Activated CD4-positive, alpha-beta T cell treated with anti-CD3 and anti-CD28 coated beads, Interleukin-2, Interleukin-6, amounts not matched to agents 100 ng/mL and 50 ng/mL, durations not matched to agents 16 hours and 8 hours (primary cell): Measurements from ENCODE around the gene RGS11.
"Not testable (repeated sequence)": the region's sequence is repeated elsewhere in the genome, so short reads cannot be mapped to it uniquely, and the experiment has no call there.

ENCODE experiments used
- DNase-seq: peaks from one replicate; pipeline ENCODE4 v3.0.0-alpha.2; 2020

RGS11 gene

DNA sequence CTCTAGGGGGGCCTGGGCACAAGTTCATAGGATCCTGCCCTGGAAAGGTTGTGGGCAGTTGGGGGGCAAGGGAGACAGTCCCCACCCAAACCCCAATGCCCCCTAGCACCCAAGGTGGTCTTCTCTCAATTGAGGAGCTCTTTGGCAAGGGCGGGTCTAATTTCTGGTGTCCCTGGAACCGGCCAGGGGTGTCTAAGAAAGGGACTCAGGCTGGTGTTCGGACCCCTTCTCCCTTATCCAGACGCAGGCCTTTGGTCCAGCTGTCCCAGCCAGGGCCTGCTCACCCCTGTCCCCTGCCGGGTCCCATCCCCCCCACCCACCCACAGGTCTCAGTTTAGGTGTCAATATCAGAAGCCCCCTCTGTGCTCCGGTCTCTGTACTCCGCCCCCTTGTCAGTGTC is 3.8 kb upstream of the RGS11 start:
- no peak for DNase-seq

DNA sequence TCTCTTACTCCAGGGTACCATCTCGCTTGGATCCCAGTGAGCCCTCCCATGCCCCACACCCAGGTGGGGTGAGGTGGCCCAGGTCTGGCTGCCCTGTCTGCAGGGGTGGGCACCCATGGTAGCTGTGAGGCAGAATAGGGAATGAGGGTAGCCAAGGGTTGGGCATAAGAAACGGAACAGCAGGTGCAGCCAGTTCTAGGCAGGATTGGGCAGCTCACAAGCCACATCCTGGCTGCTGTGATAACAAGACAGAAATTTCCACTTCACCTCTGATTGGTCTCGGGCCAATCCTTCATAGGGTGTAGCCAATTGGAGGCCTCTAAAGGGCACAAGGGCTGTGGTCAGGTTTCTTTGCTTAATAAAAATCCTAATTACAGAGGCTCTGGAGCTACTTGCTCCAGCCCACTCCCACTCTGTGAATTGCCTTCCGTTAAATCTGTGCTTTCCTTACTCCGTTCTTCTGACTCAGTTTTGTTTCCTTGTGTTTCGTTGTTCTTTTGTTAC is 3.2 kb upstream of the RGS11 start:
- peak; percentile 54 for DNase-seq

DNA sequence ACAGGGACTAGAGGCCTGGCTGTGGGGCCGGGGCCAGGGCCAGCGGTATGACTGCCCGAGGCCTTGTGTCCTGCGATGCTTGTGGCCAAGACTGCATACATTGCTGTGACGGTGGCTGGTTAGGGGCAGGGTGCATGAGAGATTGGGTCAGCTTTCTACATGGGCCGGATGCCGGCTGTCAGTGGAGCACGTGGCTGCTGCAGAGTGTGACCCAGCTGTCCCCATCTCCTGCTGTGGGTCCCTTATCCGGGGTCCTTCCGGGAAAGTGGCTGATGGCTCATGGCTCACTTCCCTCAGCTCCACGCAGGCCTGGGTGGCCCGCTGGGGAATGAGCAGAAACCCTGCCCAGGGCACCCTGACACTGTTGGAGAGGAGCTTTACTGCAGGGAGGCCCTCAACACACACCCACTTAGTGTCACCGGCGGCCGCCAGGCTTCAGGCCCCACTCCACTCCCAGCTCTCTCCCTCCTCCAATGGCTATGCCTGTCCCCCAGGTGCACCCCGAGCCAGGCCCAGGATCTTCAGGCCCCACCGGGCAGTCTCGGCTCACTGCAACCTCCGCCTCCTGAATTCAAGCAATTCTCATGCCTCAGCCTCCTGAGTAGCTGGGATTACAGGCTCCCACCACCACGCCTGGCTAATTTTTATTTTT is 808 bp upstream of the RGS11 start:
- DNase-seq, result no peak

DNA sequence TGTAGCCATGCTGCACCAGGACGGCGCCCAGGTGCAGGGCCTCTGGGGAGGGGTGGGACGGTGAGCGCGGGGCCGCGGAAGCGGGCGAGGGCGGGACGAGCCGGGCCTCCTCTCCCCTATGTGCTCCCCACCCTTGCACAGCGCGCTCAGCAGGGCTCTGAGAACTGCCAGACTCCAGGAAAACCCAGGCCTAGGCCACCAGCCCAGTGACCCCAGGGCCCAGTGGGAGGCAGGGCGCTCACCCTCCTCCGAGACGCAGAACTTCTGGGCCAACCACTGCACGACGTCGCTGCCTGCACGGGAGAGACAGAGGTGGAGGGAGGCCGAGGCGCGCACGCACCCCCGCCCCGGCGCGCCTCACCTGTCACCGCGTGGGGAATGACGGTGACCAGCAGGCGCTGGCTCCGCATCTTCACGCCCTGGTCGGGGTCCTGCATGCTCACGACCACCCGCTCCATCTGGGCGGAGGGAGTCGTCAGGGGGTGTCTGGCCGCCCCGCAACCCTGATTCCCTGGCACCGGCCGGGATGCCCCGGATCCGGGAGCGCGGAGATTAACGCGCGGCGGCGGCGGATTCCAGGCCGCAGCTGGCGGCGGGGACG is 603 bp downstream of the RGS11 start:
- no peak for DNase-seq

DNA sequence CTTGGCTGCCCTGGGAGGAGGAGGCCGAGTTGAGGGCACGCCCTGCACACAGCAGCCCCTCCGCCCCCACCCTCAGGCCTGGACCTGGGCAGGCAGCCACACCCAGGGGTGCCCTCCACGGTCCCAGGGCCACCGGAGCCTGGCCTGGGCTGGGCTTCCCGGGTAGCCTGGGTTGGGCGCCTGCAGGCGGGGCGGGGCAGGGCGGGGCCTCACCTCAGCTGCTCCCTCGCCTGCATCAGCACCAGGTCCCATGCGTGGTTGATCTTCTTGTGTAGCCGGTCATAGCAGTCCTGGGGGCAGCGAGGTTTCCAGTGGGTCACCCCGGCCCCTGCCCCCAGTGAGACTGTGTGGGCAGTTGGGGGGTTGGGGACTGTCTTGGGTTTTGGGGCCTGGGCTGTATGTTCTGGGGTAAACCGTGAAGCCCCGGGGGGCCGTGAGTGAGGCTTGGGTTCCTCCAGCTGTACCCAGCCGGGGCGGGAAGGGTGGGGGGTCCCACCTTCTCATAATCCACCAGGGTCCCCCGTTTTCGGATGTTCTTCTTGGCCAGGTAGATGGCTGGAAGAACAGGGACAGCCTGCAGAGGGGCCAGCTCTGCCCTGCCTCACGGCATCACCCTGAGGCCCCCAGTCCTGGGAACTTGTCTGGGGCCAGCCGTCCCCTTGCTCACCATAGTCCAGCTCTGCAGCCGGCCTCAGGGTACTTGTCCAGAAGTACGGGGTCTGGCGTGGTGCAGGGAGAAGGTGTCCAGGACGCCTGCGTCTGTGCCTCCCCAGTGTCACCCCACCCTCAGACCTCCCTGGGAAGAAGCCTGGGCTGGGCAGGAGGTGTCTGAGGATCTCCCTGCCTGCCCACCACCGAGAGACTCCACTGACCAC is 2.0 kb downstream of the RGS11 start:
- no peak for DNase-seq

DNA sequence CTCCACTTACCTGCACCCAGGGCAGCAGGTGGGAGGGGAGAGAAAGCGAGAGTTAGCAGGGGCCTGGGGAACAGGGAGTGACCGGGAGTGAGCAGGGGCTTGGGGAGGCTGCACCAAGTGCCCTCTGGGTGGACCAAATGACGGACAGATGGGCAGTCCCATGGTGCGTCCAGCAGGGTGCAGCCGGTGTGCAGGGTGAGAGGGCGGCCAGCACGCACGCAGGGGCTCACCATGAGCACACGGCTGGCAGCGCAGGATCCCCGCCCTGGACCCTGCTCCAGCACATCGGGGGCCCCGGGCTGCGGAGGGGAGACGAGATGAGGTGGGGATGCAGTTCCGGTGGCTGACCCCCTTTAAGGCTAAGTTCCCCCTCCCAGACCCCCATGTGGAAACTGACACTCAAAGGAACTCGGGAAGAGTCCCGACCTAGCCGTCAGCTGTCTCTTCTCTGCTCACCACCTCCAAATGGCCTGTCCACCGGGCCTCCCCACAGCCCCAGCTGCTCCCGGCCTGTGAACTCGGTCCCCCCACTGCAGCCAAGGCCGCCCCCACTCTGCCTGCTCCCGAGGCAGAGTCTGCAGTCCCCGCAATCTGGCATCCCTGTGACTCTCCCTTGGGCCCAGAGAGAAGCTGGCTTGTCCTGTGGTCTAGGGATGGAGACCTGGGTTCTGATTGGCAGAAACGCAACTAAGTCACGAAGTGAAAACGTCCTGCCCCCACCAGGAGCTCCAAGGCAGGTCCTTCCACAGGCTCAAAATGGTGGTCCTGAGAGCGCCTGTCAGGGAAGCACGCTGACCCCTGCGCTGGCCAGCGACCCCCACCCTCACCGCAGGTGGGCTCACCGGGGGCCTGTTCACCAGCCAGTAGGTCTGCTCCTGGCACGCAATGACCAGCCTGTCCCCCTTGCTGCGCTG is 2.9 kb downstream of the RGS11 start:
- no peak for DNase-seq

DNA sequence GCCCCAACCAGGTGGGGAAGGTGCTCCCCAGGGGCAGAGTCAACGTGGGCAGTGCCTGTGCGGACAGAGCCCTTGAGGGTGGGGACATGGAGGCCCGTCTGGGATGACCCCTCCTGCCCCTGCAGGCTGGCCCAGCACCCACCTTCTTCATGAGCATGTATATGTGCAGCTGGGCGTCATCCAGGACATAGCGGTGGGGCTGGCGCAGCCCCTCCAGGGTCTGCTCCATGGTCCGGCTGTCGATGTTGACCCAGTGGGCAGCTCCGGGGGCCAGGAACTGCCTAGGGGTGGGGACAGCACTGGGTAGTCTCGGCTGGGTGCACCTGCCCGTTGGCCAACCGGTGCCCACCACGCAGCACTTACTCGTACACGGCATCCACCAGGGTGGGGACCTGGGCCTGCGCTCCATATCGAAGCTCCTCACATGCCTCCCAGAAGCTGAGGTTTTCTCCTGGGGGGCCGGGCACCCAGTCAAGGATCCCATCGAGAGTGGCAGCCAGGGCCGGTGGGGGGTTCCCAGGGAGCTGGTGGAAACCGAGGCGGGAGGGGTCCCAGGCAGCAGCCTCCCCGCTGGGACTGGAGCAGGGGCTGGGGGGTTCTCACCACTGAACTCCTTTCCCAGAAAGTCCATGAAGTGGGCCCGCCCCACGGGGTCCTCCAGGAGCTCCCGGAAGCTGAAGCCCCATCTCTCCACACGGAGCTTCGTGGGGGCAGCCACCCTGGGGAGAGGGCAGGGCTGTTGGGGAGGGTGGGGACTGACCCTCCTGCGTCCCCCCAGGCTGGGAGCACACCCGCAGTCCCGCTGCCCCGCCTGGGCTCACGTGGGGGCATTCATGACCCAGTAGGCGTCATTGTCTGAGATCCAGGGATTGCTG is 5.1 kb downstream of the RGS11 start:
- DNase-seq, result no peak

DNA sequence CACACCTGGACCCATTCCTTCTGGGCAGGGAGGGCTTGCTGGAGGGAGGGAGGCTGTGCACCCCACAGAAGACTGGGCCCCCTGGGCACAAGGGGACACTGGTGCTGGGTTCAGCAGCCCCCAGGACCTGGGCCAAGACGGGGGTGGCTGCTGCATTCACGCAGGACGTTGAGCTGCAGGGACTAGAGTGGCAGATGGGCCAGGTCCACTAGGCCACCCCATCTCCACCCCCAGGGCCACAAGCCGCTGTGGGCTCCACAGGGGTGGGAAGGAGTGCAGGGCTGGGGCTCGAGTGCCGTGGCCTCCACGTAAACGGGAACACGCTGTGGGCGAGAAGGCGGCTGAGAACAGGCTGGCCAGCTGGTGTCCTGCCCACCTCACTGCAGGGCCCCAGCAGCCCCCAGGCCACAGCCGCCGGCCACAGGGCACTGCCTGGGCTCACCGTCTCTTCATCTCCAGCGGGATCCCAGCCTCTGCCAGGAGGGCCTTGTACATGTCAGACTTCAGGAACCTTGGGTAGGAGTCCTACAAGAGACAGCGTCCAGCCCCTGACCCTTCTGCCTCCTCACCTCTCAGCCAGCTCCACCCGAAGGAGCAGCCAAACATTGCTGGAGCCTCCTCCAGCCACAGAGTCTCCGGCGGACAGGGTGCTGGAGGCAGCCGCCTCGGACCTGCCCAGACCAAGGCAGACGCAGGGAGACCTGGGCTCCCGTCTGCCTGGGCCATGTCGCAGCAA is 6.5 kb downstream of the RGS11 start:
- DNase-seq, result no peak

DNA sequence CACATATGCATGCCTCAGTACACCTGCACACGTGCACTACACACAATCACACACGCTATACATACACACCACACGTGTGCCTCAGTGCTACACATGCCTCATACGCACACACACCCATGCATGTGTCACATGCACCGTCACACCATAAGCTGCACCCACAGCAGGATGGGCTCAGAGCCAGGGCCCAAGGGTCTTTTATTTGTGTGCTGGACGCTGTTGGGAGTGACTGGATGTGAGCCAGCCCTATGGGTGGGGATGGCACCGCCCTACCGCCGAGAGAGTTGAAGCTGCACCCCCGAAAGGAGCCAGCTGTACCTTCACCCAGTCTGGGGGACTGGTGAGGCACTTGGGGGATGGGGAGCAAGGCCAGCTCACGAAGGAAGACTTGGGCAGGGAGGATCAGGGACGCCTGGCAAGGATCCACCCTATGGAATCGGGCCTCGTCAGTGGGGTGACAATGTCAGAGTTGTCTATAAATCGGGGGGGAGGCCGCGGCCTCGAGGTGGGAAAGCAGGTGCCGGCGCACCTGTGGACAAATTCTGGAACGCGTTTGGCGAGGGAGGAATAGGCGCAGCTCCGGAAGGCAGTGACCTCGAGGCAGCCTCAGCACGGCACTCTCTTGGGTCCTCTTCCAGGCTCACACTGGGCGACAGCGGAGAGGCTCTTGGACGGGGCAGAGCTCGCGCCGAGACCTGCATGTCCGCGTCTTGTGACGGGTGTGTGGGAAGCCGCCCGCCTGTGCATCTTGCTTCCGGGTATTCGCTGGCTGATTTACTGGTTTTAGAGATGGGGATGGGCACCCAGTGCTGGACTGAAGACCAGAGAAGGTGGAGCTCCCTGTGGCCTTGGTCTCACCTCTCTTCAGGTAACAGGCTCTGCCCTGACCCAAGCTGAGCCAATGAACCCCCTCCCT is 7.3 kb downstream of the RGS11 start:
- no peak for DNase-seq

DNA sequence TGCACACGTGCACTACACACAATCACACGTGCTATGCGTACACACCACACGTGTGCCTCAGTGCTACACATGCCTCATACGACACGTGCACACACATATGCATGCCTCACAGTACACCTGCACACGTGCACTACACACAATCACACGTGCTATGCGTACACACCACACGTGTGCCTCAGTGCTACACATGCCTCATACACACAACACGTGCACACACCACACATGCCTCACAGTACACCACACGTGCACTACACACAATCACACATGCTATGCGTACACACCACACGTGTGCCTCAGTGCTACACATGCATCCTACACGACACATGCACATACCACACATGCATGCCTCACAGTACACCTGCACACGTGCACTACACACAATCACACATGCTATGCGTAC is 8.2 kb downstream of the RGS11 start:
- DNase-seq, result not testable (repeated sequence)

DNA sequence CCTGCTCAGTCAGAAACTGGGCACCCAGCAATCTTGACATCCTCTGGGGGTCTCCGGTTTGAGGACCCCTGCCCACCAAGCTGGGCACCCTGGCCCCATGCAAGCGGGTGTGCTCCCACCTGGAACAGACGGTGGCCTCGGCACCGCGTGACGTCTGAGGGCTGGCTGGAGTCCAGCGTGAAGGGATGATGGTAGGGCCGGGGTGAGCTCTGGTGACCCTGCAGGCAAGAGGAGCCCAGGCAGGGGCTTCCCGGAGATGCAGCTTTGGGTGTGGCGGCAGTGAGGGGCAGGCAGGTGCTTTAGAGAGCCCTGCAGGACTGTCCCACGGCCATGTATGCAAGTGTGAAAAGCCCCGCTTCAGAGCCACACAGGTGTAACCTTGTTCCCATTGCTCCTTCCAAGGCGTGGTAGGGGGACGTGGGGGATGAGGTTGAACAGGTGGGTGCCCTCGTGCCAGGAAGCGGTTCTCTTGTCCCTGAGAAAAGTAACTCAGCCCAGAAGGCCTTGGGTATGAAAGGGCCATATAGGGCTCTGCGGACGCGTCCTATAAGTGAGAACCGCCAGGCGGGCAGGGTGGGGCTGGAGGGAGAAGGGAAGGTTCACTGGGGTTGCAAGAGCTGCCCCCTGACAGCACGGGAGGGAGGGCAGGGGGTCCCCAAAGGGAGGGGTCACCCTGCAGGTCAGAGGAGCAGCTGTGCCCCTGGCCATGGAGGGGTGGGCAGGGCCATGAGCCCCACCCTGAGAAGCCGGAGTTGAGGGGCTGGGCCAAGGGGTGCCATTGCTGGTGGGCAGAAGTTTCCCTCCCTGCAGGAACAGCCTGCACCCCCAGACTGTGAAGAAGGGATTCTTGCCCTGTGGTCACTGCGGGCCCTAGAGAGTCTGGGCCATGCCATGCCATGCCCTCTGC is 9.2 kb downstream of the RGS11 start:
- DNase-seq, result no peak

DNA sequence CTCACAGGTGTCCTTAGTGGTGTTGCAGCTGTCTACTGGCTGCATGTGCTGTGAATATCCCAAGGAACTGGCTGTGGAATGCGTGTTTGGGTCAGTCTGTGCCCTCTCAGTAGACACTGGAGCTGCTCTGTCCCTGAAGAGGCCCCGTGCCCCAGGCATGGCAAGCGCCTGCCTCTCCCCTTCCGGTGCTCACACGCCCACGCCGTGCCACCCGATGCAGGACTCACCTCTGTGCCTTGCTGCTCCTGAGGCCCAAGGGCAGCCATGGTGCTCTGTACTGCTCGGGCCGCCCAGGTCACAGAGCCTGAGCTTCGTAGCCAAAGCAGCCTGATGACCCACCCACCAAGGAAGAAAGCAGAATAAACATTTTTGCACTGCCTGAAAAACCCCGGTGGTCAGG is 10.0 kb downstream of the RGS11 start:
- no peak for DNase-seq

DNA sequence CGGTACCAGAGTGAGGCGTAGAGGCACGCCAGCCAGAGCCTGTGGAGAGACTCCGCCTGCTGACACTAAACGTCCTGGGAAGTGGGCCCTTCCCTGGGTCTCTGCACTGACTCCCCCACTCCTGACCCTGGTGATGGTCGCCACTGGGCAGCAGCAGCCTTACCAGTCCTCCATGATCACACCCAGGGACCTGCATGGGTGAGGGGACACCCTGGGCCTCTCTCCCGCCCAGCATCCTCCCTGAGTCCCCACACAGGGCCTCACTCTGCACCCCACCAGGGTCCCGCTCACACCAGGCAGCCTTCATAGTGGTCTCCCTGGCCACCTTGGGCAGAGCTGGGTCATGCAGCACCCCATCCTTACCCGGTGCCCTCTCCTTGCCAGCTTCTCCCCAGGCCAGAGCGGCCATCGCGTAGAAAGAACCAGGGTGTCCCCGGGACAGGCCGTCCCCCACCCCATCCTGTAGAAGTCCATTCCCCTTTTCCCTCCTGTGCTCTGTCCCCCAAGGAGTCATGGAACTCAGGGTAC is 10.7 kb downstream of the RGS11 start:
- DNase-seq, result no peak

DNA sequence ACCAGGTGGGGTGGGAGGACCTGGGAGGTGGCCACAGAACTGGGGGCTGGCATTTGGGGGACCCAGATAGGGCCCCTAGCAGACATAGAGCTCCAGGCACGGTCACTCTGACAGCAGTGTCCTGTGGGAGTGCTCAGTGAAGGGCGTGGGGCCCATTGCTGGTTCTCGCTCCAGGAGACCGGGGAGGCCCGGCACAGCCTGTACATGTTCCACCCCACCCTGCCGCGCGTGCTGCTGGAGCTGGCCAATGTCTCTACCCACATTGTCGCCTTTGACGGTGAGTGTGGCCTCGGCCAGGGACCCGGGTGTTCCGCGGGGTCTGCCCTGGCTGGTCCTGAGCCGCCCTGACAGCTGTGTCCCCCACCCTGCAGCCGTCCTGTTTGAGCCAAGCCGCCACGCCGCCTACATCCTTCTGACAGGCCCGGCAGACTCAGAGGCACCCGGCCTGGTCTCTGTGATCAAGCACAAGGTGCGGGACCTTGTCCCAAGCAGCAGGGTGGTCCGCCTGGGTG is 11.2 kb downstream of the RGS11 start:
- DNase-seq, result no peak

DNA sequence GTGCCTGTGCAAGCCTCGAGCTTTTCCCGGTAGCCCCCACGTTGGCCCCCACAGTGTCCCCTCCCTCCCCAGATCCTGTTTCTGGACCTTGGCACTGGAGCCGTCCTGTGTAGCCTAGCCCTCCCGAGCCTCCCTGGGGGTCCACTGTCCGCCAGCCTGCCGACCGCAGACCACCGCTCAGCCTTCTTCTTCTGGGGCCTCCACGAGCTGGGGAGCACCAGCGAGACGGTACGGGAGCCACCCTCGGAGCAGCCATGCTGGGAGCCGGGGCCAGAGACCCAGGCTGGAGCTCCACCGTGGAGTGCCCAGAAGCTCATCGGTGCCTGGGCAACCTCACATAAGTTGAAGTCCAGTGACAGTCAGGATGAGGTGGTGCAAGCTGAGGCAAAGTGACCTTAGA is 11.8 kb downstream of the RGS11 start:
- DNase-seq, result no peak

DNA sequence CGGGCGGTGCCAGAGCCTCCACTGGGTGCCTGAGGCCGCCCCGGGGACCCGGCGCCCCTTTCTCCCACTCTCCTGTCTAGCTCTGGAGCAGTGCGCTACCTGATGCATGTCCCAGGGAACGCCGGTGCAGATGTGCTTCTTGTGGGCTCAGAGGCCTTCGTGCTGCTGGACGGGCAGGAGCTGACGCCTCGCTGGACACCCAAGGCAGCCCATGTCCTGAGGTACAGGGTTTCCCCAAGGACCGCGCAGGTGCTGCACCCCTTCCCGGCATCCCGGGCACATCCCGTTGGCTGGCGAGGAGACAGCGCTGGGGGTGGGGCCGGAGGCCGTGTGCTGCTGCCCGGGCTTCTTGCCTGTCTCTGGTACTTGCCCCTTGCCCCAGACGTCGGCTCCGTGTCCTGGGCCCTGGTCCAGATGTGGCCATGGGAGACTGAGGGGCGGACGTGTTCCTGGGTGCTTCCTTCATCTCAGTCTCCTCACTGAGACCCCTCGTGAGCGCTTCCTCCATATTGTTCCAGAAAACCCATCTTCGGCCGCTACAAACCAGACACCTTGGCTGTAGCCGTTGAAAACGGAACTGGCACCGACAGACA is 12.5 kb downstream of the RGS11 start:
- no peak for DNase-seq

DNA sequence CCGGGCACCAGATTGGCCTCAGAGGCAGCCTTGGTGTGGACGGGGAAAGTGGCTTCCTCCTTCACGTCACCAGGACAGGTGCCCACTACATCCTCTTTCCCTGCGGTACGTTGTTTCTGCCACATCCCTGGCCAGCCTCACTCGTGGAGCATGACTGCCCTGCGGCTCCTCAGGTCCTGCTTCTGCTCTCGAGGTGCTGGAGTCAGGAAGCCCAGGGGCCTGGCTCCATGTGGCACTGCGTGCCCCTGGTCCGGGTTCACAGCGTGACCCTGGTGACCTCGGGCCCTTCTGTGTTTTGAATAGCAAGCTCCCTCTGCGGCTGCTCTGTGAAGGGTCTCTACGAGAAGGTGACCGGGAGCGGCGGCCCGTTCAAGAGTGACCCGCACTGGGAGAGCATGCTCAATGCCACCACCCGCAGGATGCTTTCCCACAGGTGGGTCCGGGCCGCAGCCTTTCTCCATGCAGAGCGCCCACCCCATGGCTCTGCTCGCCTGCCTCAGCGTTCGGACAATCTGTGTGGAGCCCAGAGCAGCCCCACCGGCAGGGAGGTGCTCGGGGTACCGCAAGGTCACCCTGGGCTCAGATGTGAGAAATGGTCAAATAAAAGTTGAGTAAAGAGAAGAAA is 13.5 kb downstream of the RGS11 start:
- no peak for DNase-seq
